Measurements from ENCODE around the gene WDR20.
"Not testable (repeated sequence)": the region's sequence is repeated elsewhere in the genome, so short reads cannot be mapped to it uniquely, and the experiment has no call there.

Gene WDR20

DNA sequence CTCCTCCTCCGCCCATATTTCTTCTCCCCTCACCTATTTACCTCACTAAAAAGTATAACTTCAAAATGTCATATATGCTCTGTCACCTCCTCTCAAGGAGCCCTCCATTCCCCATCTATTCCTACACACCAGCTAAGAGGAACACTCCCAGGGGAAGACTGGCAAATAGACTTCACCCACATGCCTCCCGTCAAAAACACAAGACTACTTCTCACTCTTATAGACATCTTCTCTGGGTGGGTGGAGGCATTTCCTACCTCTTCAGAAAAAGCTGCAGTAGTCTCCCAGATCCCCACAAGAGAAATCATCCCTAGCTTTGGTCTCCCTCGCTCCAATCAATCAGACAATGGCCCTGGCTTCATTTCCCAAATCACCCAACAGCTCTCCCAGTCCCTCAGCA lies 99.1 kb downstream of the WDR20 start:
- Histone ChIP-seq H3K4me3 (IDR thresholded peaks at IDR 0.05; ENCODE audit: insufficient read depth, low read depth, low read length) (no peak overlapping the region), H3K4me2 (no peak overlapping the region), H3K4me1 (ENCODE audit: low read depth, poor library complexity, severe bottlenecking) (no peaks in the 10 kb centered on the region), H3K27me3 (ENCODE audit: insufficient read depth, low read depth) (no peaks in the 10 kb centered on the region), H2AFZ (ENCODE audit: low read depth) (no peak overlapping the region), H4K20me1 (ENCODE audit: insufficient read depth) (no peaks in the 10 kb centered on the region), H3K36me3 (ENCODE audit: insufficient read depth) (no peaks in the 10 kb centered on the region), H3K9ac (no peak overlapping the region), H3K79me2 (ENCODE audit: insufficient read depth, low read depth) (no peaks in the 10 kb centered on the region), H3K27ac (no peak overlapping the region)
- TF ChIP-seq CTCF (conservative IDR thresholded peaks at IDR 0.05; ENCODE audit: low read depth, low read length), result no peak

DNA sequence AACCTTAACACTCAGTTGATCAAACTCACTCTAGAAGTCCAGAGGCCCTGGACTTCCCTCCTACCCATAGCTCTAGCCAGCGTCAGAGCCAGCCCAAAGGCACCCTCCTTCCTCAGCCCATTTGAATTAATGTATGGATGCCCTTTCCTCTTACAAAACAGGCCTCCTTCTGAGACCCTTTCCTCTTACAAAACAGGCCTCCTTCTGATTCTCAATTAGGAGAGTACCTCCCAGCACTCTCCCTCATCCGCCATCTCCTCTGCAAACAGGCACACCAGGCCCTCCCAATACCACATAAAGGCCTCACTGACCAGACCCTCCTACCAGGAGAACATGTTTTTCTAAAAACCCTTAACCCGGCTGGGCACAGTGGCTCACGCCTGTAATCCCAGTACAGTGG lies 99.5 kb downstream of the WDR20 start:
- no peak for TF ChIP-seq CTCF (conservative IDR thresholded peaks at IDR 0.05; ENCODE audit: low read depth, low read length)
- no peaks in the 10 kb centered on the region for H3K4me1 ChIP-seq (ENCODE audit: low read depth, poor library complexity, severe bottlenecking)
- H4K20me1 ChIP-seq (ENCODE audit: insufficient read depth), result no peaks in the 10 kb centered on the region
- no peak overlapping the region for H3K27ac ChIP-seq
- H3K4me2 ChIP-seq, result no peak overlapping the region
- H3K9ac ChIP-seq, result no peak overlapping the region
- H3K4me3 ChIP-seq (IDR thresholded peaks at IDR 0.05; ENCODE audit: insufficient read depth, low read depth, low read length), result no peak overlapping the region
- no peaks in the 10 kb centered on the region for H3K79me2 ChIP-seq (ENCODE audit: insufficient read depth, low read depth)
- no peak overlapping the region for H2AFZ ChIP-seq (ENCODE audit: low read depth)
- no peaks in the 10 kb centered on the region for H3K36me3 ChIP-seq (ENCODE audit: insufficient read depth)
- H3K27me3 ChIP-seq (ENCODE audit: insufficient read depth, low read depth), result no peaks in the 10 kb centered on the region

DNA sequence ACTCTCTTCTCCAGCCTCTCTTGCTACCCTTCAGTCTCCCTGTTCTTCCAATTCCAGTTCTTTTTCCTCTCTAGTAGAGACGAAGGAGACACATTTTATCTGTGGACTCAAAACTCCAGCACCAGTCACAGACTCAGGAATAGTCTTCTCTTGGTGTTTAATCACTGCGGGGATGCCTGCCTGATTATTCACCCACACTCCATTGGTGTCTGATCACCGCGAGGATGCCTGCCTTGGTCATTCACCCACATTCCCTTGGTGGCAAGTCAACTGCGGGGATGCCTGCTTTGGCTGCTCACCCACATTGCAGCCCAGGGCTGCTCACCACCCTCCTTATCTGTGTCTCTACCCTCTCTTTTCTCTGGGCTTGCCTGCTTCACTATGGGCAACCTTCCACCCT lies 100.8 kb downstream of the WDR20 start:
- not testable (repeated sequence) for H3K79me2 ChIP-seq (ENCODE audit: insufficient read depth, low read depth); H3K9ac ChIP-seq; H3K27ac ChIP-seq; H3K4me1 ChIP-seq (ENCODE audit: low read depth, poor library complexity, severe bottlenecking); H3K4me2 ChIP-seq; H2AFZ ChIP-seq (ENCODE audit: low read depth); H3K4me3 ChIP-seq (IDR thresholded peaks at IDR 0.05; ENCODE audit: insufficient read depth, low read depth, low read length); H3K27me3 ChIP-seq (ENCODE audit: insufficient read depth, low read depth); H3K36me3 ChIP-seq (ENCODE audit: insufficient read depth); H4K20me1 ChIP-seq (ENCODE audit: insufficient read depth)

DNA sequence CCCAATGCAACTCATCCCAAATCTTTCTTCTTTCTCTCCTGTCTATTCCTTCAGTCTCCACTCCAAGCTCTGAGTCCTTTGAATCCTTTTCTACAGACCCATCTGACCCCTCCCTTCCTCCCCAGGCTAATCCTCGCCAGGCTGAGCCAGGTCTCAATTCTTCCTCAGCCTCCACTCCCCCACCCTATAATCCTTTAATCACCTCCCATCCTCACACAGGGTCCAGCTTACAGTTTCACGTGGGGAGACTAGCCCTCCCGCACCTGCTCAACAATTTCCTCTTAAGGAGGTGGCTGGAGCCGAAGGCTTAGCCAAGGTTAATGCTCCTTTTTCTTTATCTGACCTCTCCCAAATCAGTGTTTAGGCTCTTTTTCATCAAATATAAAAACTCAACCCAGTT lies 101.5 kb downstream of the WDR20 start:
- H3K79me2 ChIP-seq (ENCODE audit: insufficient read depth, low read depth), result no peaks in the 10 kb centered on the region
- H3K4me3 ChIP-seq (IDR thresholded peaks at IDR 0.05; ENCODE audit: insufficient read depth, low read depth, low read length), result no peak overlapping the region
- no peaks in the 10 kb centered on the region for H3K4me1 ChIP-seq (ENCODE audit: low read depth, poor library complexity, severe bottlenecking)
- TF ChIP-seq CTCF (conservative IDR thresholded peaks at IDR 0.05; ENCODE audit: low read depth, low read length), result no peak
- no peaks in the 10 kb centered on the region for H3K36me3 ChIP-seq (ENCODE audit: insufficient read depth)
- H3K4me2 ChIP-seq, result no peak overlapping the region
- H4K20me1 ChIP-seq (ENCODE audit: insufficient read depth), result no peaks in the 10 kb centered on the region
- no peaks in the 10 kb centered on the region for H3K27me3 ChIP-seq (ENCODE audit: insufficient read depth, low read depth)
- H2AFZ ChIP-seq (ENCODE audit: low read depth), result no peak overlapping the region
- no peak overlapping the region for H3K9ac ChIP-seq
- no peak overlapping the region for H3K27ac ChIP-seq

GRCh38 chr14:102243795-102244194 lies 104.1 kb downstream of the WDR20 start:
- H3K9ac ChIP-seq; H3K4me3 ChIP-seq (IDR thresholded peaks at IDR 0.05; ENCODE audit: insufficient read depth, low read depth, low read length); H4K20me1 ChIP-seq (ENCODE audit: insufficient read depth); H3K4me1 ChIP-seq (ENCODE audit: low read depth, poor library complexity, severe bottlenecking); H3K27me3 ChIP-seq (ENCODE audit: insufficient read depth, low read depth); H3K36me3 ChIP-seq (ENCODE audit: insufficient read depth); H3K27ac ChIP-seq; H3K4me2 ChIP-seq; H3K79me2 ChIP-seq (ENCODE audit: insufficient read depth, low read depth); H2AFZ ChIP-seq (ENCODE audit: low read depth): not testable (repeated sequence)

Data from KMS-11 (cell line).